Nephron (organoid): Measurements from ENCODE around the gene POC1A.
A peak's percentile ranks its signal among the peaks of the same experiment; 100 is the strongest.

ENCODE experiments used
- H3K27ac Mint-ChIP-seq, 3 experiments: 2 replicates each; pipeline ENCODE4 v1.8.0; 2020; ENCODE audit warnings: mixed read lengths in 3 of 3, mild to moderate bottlenecking in 2 of 3, moderate library complexity in 1 of 3
- H3K27me3 Mint-ChIP-seq: 2 replicates; pipeline ENCODE4 v1.8.0; 2021; ENCODE audit warnings: low read depth, mild to moderate bottlenecking, moderate library complexity, mixed read lengths
- H3K36me3 Mint-ChIP-seq: 2 replicates; pipeline ENCODE4 v1.8.0; 2020; ENCODE audit warnings: low read depth, mixed read lengths
- H3K4me1 Mint-ChIP-seq: 2 replicates; pipeline ENCODE4 v1.8.0; 2020; ENCODE audit warnings: mixed read lengths
- H3K4me3 Mint-ChIP-seq, 3 experiments: 2 replicates each; pipeline ENCODE4 v1.8.0; 2020; ENCODE audit warnings: mild to moderate bottlenecking in 3 of 3, mixed read lengths in 3 of 3, moderate library complexity in 2 of 3
- H3K9me3 Mint-ChIP-seq: 2 replicates; pipeline ENCODE4 v1.8.0; 2020; ENCODE audit warnings: mixed read lengths
- TF ChIP-seq, protein P1 (sequence below), 3 experiments: fragments of 200-600 bp; sonication (generic); IDR thresholded peaks; one replicate each; pipeline ENCODE4 v1.5.0; 2021; ENCODE audit warnings: antibody characterized with exemption in 3 of 3; ENCODE audit not compliant: unreplicated experiment in 3 of 3

The POC1A gene

DNA sequence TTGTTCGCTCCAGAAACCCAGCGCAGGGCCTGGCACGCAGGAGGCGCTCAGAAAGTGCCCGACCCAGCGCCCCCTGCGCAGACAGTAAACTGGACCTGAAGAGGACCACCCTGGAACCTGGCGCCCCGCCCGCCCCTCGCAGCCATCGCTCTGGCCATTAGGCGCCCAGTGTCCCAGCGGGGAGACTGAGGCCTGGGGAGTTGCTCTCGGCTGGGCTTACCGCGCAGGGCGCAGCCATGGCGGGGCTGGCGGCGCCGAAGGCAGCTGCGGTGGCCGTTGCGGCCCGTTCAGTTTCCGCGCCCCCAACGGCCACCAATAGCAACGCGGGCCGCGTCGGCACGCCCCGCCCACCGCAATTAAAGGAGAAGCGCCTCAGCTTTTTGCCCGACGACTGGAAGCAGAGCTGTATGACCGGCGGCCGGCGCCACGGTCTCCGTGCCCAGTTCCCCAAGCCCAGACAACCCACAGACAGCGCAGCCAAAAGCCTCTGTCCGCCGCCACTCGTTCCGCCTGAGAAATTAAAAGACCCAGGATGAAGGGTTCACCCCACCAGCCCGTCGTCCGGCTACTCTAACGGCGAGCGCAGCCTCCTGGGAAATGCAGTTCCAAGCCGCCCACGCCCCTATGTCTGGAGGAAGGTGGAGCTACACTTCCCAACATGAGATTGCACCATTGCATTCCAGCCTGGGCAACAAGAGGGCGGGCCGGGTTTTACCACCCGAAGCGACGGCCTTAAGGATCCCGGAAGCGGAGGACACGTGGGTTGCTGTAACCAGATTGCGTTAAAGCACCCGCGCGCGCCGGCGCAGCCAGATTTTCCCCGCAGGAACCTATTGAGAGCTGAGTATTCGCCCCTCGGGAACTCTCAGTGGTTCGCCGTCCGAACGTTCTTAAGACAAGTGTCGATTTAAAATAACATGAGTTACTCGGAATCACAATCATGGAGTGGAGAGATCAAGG lies at the start of gene POC1A:
POC1A (minus strand) TSS at position 289 of the 960 bp plus-strand sequence; CDS start at position 238, 51 bp downstream.
- H3K27ac Mint-ChIP-seq = peak within 1 kb of the TSS; percentile 79 to 96 (median 90)
- H3K4me3 Mint-ChIP-seq = peak within 1 kb of the TSS; percentile 92 to 95 (median 94)
- H3K4me1 Mint-ChIP-seq = peaks cover 16% of the 10 kb centered on the region
- no peaks in the 10 kb centered on the region for H3K9me3 Mint-ChIP-seq
- H3K36me3 Mint-ChIP-seq = no peaks in the 10 kb centered on the region
- TF ChIP-seq, protein P1, sequence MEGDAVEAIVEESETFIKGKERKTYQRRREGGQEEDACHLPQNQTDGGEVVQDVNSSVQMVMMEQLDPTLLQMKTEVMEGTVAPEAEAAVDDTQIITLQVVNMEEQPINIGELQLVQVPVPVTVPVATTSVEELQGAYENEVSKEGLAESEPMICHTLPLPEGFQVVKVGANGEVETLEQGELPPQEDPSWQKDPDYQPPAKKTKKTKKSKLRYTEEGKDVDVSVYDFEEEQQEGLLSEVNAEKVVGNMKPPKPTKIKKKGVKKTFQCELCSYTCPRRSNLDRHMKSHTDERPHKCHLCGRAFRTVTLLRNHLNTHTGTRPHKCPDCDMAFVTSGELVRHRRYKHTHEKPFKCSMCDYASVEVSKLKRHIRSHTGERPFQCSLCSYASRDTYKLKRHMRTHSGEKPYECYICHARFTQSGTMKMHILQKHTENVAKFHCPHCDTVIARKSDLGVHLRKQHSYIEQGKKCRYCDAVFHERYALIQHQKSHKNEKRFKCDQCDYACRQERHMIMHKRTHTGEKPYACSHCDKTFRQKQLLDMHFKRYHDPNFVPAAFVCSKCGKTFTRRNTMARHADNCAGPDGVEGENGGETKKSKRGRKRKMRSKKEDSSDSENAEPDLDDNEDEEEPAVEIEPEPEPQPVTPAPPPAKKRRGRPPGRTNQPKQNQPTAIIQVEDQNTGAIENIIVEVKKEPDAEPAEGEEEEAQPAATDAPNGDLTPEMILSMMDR (IDR thresholded peaks at IDR 0.05; ENCODE audit: unreplicated experiment in 3 of 3) = no peak
- H3K27me3 Mint-ChIP-seq = no peaks in the 10 kb centered on the region

DNA sequence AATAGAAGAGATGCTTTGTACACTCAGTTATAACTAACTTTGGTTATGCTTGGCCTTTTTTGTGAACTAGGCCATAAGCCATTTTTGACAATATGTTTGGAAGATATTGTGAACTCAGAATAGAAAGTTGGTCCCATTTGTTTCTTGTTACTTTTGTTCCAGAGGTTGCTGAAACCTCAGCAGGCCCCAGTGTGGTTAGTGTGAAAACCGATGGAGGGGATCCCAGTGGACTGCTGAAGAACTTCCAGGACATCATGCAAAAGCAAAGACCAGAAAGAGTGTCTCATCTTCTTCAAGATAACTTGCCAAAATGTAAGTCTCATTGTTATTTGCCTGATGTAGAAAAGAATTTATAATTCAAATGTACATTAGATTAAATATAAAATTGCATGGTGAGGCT lies 49.5 kb upstream of the POC1A start:
- no peak overlapping the region for H3K27ac Mint-ChIP-seq
- H3K9me3 Mint-ChIP-seq = no peaks in the 10 kb centered on the region
- peaks cover 83% of the 10 kb centered on the region for H3K36me3 Mint-ChIP-seq
- peaks cover 22% of the 10 kb centered on the region for H3K4me1 Mint-ChIP-seq
- H3K4me3 Mint-ChIP-seq = no peak overlapping the region
- TF ChIP-seq, protein P1 (IDR thresholded peaks at IDR 0.05; ENCODE audit: unreplicated experiment in 3 of 3) = no peak
- peaks cover 3% of the 10 kb centered on the region for H3K27me3 Mint-ChIP-seq

DNA sequence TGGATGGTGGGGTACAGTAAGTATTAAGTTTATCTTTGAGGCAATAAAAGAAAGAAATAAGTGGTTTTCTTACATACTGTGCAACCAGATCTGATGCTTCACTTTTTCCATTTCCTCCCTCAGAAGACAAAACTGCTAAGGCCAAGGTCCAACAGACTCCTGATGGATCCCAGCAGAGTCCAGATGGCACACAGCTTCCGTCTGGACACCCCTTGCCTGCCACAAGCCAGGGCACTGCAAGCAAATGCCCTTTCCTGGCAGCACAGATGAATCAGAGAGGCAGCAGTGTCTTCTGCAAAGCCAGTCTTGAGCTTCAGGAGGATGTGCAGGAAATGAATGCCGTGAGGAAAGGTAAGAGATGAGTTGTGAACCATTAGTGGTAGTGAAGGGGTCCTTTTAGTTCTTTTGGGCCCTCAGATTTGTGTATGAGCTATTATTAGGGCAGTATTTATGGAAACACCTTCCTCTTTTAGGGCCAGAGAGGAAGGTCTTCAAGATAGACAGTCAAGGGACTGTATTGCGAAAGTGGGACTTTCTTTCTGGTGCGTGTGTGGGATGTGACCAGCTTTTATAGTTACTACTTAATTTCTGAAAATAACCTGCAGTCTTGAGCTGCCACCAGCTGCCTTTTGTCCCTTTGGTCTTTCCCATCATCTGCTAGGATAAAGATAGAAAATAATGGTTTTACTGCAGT lies 48.3 kb upstream of the POC1A start:
- H3K36me3 Mint-ChIP-seq = peaks cover 72% of the 10 kb centered on the region
- H3K27ac Mint-ChIP-seq = no peak overlapping the region
- H3K4me1 Mint-ChIP-seq = peaks cover 27% of the 10 kb centered on the region
- TF ChIP-seq, protein P1 (IDR thresholded peaks at IDR 0.05; ENCODE audit: unreplicated experiment in 3 of 3) = no peak
- no peaks in the 10 kb centered on the region for H3K9me3 Mint-ChIP-seq
- no peak overlapping the region for H3K4me3 Mint-ChIP-seq
- peaks cover 3% of the 10 kb centered on the region for H3K27me3 Mint-ChIP-seq

DNA sequence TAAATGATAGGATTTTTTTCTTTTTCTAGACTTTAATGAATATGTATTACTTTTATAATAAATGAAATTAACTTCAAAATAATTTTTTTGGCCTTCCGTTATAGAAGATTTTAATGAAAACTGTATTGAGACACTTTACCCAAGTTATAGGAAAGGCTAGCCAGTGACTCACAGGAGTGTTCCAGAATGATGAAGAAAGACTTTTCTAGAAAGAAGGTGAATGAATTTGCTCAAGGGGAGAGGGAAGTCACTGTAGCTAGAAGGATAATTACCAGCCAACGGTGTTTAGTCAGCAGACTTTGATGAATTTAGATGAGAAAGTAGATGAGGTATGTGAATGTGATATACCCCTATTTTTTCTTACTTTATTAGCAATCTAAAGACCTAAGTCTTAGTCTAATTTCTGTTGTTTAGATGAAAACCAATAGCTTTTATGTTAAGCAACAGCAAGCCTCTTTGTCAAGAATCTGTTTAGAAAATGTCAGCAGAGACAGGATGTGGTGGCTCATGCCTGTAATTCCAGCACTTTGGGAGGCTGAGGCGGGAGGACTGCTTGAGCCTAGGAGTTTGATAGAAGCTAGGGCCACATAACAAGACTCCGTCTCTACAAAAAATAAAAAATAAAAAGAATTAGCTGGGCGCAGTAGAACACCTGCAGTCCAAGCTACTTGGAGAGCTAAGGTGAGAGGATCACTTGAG lies 46.9 kb upstream of the POC1A start:
- H3K4me3 Mint-ChIP-seq = no peak overlapping the region
- TF ChIP-seq, protein P1 (IDR thresholded peaks at IDR 0.05; ENCODE audit: unreplicated experiment in 3 of 3) = no peak
- no peak overlapping the region for H3K27ac Mint-ChIP-seq
- peaks cover 58% of the 10 kb centered on the region for H3K36me3 Mint-ChIP-seq
- peaks cover 32% of the 10 kb centered on the region for H3K4me1 Mint-ChIP-seq
- peaks cover 3% of the 10 kb centered on the region for H3K27me3 Mint-ChIP-seq
- H3K9me3 Mint-ChIP-seq = no peaks in the 10 kb centered on the region

DNA sequence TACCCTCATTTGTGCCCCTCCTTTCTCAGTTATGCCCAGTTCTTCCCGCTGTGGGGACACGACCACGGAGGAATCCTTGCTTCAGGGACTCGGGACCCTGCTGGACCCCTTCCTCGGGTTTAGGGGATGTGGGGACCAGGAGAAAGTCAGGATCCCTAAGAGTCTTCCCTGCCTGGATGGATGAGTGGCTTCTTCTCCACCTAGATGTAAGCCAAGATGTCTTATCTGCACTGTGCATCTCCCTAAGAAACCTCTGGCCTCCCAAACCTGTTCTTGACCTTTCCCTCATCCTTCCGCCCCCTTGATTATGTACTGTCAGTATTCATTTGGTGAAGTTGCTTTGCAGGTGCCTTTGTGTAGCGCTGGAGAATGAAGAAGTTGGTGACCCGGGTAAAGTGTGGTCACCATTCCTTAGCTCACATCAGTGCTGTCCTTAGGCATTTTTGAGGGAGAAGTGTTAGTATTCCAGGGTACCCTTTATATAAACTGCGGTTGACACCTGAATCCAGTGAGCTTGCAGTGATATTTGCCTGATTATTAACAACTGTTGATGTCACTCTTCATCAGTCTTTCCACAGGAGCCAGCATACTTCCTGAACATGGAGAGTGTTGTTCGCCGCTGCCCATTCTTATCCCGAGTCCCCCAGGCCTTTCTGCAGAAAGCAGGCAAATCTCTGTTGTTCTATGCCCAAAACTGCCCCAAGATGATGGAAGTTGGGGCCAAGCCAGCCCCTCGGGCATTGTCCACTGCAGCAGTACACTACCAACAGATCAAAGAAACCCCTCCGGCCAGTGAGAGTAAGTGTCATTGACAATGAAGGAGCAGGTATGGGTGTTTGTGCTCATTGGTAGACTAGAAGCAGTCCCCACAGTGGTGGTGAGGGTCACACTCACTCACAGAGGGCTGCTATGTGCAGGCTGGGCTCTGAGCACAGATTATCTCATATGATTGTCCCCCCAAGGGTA lies 44.7 kb upstream of the POC1A start:
- peaks cover 48% of the 10 kb centered on the region for H3K4me1 Mint-ChIP-seq
- H3K9me3 Mint-ChIP-seq = no peaks in the 10 kb centered on the region
- peak overlapping the region; percentile 98 to 99 (median 98) for H3K4me3 Mint-ChIP-seq
- H3K27me3 Mint-ChIP-seq = peaks cover 3% of the 10 kb centered on the region
- TF ChIP-seq, protein P1 (IDR thresholded peaks at IDR 0.05; ENCODE audit: unreplicated experiment in 3 of 3) = no peak
- H3K36me3 Mint-ChIP-seq = peaks cover 38% of the 10 kb centered on the region
- H3K27ac Mint-ChIP-seq = peak overlapping the region; percentile 52 to 91 (median 84)
